Measurements from ENCODE around the gene FLOT2.
"Not testable (repeated sequence)": the region's sequence is repeated elsewhere in the genome, so short reads cannot be mapped to it uniquely, and the experiment has no call there.

The FLOT2 gene

DNA sequence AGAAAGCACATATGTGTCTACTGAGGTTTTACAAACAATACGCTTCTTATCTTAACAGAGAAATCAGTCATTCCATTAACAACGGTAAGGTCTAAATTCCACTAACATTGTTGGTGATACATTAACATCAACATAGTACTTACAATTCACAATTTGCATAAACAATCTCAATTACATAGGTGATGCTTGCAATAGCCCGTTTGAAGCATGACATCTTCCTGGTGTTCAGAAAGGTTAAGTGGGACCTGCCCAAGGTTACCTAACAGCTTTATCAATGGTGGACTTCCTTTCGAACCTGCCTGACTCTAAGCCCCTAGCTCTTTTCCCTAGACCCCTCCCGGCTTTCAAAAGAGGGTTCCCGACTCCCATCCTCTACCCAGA lies 55.6 kb downstream of the FLOT2 start:
- DNase-seq: no peak

- no peak for DNase-seq
These were observed 58.3 kb downstream of the FLOT2 start for GRCh38 chr17:28839221-28839620.

DNA sequence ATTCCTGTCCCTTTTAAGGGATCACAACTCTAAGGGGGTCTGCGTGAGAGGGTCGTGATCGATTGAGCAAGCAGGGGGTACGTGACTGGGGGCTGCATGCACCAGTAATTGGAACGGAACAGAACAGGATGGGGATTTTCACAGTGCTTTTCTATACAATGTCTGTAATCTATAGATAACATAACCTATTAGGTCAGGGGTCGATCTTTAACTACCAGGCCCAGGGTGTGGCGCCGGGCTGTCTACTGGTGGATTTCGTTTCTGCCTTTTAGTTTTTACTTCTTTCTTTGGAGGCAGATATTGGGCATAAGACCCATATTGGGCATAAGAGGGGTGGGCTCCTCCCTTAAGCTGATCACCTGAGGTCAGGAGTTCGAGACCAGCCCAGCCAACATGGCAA lies 61.0 kb downstream of the FLOT2 start:
- not testable (repeated sequence) for DNase-seq

- no peak for DNase-seq
These were observed 63.1 kb downstream of the FLOT2 start for GRCh38 chr17:28834420-28834819.

All from activated naive CD4-positive, alpha-beta T cell treated with Interleukin-2 at 50 U/mL for 16 hours (primary cell).